ENCODE results near the gene SEMA4D. TPM values are rescaled to one million over a fixed set of nuclear protein-coding genes. Genes with fewer than 3 reads are reported as not detected.

Gene SEMA4D
- polyA plus RNA-seq, 1 donor: 21.1 TPM

- no peak for DNase-seq (ENCODE audit: low read depth)
Measured at GRCh38 chr9:89528540-89528939, 30.6 kb upstream of the SEMA4D start.

GRCh38 chr9:89528131-89528530, 30.2 kb upstream of the SEMA4D start:
- no peak for DNase-seq (ENCODE audit: low read depth)

- DNase-seq (ENCODE audit: low read depth): no peak
Measured at GRCh38 chr9:89527084-89527483, 29.2 kb upstream of the SEMA4D start.

DNA sequence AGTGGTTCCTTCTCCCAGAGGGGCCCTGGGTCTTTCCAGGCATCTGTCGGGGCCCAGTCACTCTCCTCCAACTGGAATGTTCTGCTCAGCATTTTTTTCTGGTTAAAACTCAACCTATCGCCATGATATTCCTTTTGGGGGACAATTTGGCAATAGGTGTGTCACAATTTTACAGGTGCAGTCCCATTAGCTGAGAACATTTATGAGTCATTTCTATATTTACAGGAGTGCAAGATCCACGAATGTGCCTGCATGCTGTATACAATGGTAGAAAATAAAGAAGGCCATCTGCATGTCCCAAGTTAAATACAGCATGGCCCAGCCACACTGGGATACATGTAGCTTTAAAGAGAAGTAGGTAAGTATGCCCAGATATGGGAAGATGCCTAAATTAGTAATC, 28.8 kb upstream of the SEMA4D start:
- no peak for DNase-seq (ENCODE audit: low read depth)

- DNase-seq (ENCODE audit: low read depth): no peak
Measured at GRCh38 chr9:89525446-89526374, 27.8 kb upstream of the SEMA4D start.

- DNase-seq (ENCODE audit: low read depth): no peak
Measured at GRCh38 chr9:89524963-89525362, 27.1 kb upstream of the SEMA4D start.

DNA sequence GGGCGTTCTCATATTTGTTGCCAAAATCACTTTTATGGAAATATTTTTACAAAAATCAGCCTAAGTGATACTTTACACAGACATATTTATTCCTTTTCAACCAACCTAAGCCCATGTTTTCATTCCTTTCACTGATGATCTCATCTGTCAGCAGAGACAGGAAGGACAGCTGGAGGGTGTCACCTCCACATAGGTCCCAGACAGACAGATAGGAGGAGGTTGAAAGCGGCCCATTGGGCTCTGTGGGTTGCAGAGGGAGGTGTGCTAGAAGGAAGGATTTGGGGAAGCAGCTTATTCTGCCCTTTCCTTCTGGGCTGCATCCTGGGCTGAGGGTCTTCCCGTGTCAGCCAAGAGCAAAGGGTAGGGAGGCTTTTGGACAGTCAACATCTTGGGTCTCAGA, 26.0 kb upstream of the SEMA4D start:
- no peak for DNase-seq (ENCODE audit: low read depth)

GRCh38 chr9:89522959-89523285, 25.0 kb upstream of the SEMA4D start:
- DNase-seq (ENCODE audit: low read depth): no peak

GRCh38 chr9:89522261-89522958, 24.5 kb upstream of the SEMA4D start:
- DNase-seq (ENCODE audit: low read depth): no peak

- DNase-seq (ENCODE audit: low read depth): no peak
Measured at GRCh38 chr9:89519366-89519805, 21.5 kb upstream of the SEMA4D start.

DNA sequence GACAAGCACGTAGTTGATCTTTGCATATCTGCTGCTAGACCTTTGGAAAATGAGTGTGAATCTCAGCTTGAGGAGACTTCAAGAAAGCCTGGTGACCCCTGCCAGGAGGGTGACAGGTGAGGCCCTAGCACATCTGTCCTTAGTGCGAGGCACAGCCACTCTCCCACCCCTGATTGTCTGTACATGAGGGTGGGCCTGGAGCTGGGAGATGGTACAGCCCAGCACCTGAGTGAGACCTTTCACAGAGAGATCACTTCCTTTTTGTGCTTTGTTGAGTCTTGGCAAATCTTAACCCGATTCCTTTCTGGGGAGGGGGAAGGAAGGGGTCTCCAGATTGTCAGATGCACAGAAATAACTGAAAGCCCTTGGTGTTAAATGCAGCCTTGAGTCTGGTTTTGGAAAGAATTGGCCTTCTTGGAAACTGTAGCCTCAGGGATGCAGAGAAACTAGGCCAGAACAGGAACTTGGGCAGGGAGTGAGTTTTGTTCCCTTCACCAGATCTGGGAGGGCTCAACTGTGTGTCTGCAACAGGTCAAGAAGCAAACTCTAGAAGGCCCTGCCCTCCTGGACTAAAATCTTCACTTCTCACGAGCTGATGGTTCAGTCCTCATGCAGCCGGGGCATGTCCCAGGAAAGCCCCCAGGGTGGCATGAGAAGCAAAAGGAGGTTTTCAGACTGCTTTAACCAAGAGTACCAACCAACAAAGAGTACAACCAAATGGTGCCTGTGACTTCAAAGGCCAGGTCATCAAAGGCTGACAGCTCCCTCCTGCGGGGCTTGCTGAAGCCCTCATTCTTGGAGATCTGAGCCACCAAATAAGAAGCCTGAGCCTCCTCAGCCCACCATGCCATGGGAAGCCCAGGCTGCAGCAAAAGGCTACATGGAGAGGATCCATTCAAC, 20.8 kb upstream of the SEMA4D start:
- no peak for DNase-seq (ENCODE audit: low read depth)

GRCh38 chr9:89515416-89515815, 17.5 kb upstream of the SEMA4D start:
- DNase-seq (ENCODE audit: low read depth): no peak

DNA sequence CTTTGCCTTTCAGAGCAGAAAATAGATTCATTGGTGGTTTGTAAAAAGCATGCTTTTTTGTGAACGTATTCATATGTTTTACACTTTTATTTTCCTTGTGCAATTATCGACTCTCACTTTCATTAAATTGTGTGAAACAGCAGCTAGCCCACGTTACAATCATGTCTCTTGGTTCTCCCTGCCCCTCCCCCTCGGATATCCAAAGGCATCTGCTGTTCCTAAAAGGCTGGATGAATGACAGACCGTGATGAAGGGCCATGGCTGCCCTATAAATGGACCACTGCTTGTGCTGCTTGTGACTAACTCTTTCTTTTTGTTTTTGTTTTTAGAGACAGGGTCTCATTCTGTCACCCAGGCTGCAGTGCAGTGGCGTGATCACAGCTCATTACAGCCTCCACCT, 17.0 kb upstream of the SEMA4D start:
- no peak for DNase-seq (ENCODE audit: low read depth)

DNA sequence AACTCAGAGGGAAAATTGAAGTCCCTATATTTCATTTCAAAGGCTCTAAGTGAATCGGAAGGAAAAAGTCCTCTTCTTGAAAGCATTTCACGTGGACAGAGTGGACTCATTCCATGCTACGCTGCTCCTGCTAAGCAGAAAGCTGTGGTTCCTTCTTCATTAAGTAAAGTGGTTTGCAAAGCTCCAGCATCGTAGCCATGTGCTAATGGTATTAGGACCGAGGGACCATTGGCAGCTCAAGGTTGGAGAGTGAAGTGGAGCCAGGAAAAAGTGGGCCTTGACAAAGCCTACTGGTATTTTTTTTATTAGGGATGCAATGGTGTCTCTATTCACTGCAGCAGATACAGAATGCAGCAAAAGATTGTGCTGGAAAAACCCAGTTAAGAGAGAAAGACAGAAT, 16.4 kb upstream of the SEMA4D start:
- DNase-seq (ENCODE audit: low read depth): no peak

- DNase-seq (ENCODE audit: low read depth): no peak
Measured at GRCh38 chr9:89513837-89514236, 15.9 kb upstream of the SEMA4D start.

- no peak for DNase-seq (ENCODE audit: low read depth)
Measured at GRCh38 chr9:89512382-89512781, 14.5 kb upstream of the SEMA4D start.

DNA sequence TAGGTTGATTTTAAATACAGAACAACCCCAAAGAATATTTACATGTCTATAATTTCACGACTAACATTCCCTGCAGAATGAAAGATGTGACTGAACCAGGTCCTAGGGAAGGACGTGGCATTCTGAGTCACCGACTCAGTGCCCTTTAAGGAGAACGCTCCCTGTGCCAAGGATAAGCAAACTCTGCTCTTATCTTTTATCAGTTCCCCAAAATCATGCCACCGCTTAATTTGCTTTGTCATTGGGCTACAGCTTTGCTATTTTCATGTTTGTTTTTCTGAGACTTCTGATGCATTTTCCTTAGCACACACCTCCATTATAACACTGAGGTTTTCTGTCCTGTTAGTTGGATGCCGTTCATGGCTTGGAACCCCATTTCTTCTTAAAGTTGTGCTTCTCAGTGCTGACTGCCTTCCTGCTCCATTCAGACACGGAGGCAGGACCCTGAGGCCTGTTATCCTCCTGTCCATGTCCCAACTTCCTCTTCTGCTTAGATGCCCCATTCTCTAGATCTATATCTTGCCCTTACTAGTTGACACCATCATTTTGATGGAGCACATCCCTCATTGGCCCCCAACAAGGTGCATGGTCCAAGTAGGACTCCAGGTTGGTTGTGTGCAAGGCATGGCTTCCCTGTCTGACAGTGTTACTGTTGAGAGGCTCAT, 11.2 kb upstream of the SEMA4D start:
- DNase-seq (ENCODE audit: low read depth): no peak

DNA sequence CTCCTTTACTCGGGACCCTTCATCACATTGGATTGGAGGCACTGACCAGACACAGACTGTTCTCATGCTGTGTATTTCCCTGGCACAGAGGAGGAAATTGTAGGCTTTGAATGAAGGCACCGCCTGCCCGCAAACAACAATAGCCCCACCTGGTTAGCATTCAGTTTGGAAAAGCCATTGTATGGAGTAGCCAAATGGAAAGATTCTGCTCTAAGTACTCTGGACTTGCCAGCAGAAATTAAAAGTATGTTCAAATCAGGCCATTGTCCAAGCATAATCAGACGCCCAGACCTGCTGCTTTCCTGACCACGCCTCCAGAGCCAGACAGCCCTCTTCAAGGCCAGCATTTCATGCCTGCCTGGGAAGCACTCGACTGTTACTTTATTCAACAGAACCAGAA, 8.0 kb upstream of the SEMA4D start:
- no peak for DNase-seq (ENCODE audit: low read depth)

DNA sequence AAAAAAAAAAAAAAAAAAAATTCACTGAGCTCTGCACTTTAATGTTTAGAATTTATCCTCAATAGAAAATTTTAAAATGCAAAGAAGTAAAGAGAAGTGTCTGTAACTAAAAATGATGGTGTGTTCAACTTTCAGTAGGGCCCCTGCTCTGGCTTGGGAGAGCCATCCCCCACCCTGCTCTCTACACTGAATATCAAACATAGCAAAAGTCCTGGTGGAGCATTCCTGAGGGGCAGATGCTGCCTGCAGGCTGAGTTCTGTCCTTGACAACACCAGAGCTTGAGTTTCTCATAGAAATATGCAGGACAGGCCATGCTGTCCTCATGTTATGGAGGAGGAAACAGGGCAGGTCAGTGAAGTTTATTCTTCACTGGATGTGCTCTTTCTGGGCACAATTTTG, 7.1 kb upstream of the SEMA4D start:
- no peak for DNase-seq (ENCODE audit: low read depth)

- no peak for DNase-seq (ENCODE audit: low read depth)
Measured at GRCh38 chr9:89502671-89503070, 4.8 kb upstream of the SEMA4D start.

GRCh38 chr9:89502038-89502601, 4.2 kb upstream of the SEMA4D start:
- DNase-seq (ENCODE audit: low read depth): no peak

Data from forelimb muscle (tissue), 1 donor.